CD4-positive, alpha-beta T cell treated with Interleukin-1 beta for 1 hour (primary cell): ENCODE data around the gene CSAD.
"Not testable (repeated sequence)": the region's sequence is repeated elsewhere in the genome, so short reads cannot be mapped to it uniquely, and the experiment has no call there.

Source experiments
- DNase-seq, 2 donors: peaks; one replicate each; pipeline ENCODE4 v3.0.0-alpha.2; 2020 to 2022

Gene CSAD

GRCh38 chr12:53218551-53219291 is 38.0 kb upstream of the CSAD start:
- DNase-seq = no peak

DNA sequence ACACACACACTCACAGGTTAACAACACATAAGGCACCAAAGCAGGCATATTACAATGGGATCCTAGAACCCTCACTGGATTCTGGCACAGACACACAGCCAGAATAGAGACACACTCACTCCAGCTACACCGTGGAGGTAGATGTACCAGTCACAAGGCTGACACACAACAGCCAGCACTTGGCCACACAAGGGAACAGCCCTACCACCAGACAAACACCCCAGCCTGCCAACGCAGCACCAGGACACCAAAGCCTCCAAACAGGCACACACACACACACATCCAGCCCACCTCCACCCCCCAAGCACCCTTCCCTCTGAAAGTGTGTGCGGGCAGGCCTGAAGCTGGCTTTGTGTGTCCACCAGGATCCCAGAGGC is 37.2 kb upstream of the CSAD start:
- no peak for DNase-seq

- DNase-seq = peak in 1 of 2 donors; percentile 78
Measured at GRCh38 chr12:53217051-53217930, 36.6 kb upstream of the CSAD start.

DNA sequence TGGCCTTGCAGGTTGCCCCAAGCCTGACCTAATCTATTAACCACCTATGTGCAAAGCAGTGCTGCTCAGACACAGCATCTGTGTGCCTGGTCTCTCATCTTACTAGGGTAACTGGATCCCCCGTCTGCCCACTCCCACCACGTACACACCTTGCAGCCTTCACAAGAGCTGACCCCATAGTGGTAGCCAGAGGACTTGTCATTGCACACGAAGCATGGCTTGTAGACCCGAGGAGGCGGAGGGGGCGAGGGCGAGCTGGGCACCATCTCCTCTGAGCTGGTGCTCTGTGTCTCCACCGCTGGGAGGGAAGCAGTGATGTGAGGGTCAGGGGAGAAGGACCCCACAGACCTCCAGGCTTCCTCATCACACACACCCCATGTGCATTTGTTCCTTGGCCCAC is 34.8 kb upstream of the CSAD start:
- no peak for DNase-seq

GRCh38 chr12:53214687-53215455 is 34.1 kb upstream of the CSAD start:
- no peak for DNase-seq

DNA sequence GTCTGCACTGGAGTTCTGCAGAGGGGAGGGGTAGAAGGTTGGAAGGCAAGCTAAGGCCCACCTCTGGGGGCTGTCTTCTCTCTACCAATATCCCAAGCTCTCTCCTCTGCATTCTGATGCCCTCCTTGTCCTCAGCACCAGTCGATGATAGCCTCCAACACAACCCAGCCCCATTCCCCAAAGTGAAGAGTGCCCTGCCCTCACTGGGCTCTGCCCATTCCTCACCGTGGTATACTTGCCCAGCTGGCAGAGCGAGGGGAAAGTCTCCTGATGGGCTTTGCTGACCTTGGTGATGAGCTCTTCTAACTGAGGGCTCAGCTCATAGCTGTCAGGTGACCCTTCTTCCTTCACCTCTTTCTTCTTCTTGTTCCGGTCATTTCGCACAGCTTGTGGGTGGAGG is 33.5 kb upstream of the CSAD start:
- DNase-seq = no peak

DNA sequence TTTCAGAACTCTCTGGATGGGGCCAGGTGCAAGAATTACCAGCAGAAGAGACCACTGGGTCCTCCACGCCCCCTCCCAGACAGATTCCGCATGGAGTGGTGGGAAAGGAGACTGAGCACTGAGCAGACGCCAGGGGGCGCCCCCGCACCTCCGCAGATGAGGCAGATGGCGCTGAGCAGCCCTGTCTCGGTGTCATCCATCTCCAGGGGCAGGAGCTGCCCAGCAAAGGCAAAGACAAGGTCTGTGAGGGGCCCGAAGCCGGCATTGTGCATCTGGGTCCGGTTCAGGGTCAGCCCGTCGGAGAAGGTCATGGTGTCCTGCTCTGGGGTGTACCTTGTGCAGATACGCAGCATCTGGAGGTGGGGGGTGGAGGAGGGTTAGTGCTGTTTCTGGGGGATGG is 32.6 kb upstream of the CSAD start:
- DNase-seq = peak; percentile 81 to 83

DNA sequence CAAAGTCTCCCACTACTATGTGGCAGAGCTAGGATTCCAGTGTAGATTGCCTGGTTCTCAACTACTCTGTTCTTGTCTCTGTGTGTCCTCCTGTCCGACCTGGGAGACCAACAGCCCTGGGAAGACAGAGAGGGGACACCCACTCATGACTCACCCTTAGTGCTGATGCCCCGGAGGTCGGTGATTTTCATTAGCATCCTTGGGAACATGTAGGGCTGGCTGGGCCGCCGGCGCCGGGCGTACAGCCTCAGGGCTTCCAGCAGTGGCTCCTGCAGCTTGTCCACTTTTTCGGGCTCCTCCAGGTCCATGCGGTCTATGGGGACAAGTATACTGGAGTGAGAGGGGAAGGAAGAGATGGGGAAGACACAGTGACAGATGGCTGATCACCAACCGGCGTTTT is 32.2 kb upstream of the CSAD start:
- no peak for DNase-seq

GRCh38 chr12:53211476-53212381 is 31.0 kb upstream of the CSAD start:
- no peak for DNase-seq

GRCh38 chr12:53210843-53211242 is 30.1 kb upstream of the CSAD start:
- DNase-seq = no peak

GRCh38 chr12:53208877-53209463 is 28.2 kb upstream of the CSAD start:
- DNase-seq = peak; percentile 35 to 38

DNA sequence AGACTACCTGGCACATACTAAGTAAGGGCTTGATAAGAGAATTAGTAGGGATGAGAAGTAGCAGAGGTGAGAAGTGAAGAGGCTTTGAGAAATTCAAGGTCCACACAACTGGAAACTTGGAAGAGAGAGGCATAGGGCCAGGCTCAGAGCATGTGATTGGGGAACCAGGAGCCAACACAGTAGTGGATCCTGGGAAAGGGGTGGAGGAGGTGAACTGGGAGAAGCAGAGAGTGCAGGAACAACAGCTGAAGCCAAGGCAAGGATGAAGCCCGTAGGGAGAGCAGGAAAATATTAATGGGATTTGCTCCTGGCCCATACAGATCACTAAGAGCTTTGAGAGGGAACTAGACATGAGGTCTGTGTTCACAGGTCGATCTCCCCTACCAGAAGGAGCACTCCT is 27.7 kb upstream of the CSAD start:
- no peak for DNase-seq

- DNase-seq = peak; percentile 74 to 75
Measured at GRCh38 chr12:53207042-53207441, 26.3 kb upstream of the CSAD start, which contains the start of gene ITGB7. ITGB7 (minus strand) TSS chr12:53207251; CDS start chr12:53200443, 6,808 bp downstream.

DNA sequence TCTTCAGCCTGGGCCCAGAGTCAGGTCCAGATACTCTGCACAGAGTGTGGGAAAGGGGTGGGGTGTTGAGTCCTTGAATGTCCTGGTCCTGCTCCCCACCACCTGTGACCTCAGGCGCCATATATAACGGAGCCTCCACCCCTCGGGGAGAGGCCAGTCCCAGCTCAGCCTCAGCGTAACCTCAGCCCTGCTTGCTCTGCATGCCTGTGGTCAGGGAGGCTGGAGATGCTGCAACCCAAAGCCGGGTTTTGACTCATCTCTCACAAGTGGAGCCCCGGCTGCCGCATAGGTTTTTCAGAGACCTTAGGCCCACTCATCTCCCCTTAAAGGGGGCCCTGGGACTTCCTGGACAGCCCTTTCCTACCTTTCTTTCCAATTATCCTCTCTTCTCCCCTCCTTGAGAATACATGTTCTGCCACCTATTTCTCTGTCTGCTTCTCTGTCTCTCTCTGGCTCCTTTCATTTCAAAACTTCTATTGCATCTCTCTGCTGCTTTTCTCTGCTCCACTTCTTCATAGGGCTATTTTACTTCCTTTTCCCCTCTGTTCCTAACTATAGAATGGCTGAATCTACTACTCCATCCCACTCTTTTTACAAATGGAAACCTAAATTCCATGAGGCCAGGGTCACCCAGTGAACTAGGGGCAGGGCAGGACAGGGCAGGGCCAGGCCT is 25.2 kb upstream of the CSAD start:
- DNase-seq = peak; percentile 54 to 55

DNA sequence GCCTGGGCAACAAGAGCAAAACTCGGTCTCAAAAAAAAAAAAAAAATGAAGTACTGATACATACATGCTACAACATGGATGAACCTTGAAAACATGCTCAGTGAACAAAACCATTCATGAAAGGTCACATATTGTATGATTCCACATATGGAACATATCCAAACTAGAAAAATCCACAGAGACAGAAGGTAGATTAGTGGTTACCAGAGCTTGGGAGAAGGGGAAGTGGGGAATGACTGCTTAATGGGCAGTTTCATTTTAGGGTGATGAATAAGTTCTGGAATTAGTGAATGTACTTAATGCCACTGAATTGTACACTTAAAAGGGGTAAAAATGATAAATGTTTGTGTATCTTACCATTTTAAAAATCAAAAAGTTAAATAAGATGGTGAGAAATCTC is 23.6 kb upstream of the CSAD start:
- no peak for DNase-seq

DNA sequence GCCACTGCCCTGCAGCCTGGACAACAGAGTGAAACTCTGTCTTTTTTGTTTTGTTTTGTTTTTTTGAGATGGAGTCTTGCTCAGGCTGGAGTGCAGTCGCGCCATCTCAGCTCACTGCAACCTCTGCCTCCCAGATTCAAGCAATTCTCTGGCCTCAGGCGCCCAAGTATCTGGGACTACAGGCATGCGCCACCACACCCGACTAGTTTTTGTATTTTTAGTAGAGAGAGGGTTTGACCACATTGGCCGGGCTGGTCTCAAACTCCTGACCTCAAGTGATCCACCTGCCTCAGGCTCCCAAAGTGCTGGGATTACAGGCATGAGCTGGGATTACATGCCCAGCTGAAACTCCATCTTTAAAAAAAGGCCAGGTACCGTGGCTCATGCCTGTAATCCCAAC is 21.6 kb upstream of the CSAD start:
- DNase-seq = not testable (repeated sequence)

DNA sequence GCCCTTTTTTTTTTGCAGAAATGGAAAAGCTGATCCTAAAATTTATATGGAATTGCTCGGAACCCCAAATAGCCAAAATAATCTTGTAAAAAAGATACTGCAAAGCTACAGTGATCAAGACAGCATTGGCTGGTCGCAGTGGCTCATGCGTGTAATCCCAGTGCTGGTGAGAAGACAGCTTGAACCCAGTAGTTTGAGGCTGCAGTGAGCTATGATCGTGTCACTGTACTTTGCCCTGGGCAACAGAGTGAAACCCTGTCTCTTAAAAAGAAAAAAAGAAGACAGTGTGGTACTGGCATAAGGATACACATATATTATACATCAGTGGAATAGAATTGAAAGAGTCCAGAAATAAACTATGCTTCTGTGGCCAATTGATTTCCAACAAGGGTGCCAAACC is 20.9 kb upstream of the CSAD start:
- DNase-seq = no peak

- no peak for DNase-seq
Measured at GRCh38 chr12:53201177-53201541, 20.4 kb upstream of the CSAD start.

DNA sequence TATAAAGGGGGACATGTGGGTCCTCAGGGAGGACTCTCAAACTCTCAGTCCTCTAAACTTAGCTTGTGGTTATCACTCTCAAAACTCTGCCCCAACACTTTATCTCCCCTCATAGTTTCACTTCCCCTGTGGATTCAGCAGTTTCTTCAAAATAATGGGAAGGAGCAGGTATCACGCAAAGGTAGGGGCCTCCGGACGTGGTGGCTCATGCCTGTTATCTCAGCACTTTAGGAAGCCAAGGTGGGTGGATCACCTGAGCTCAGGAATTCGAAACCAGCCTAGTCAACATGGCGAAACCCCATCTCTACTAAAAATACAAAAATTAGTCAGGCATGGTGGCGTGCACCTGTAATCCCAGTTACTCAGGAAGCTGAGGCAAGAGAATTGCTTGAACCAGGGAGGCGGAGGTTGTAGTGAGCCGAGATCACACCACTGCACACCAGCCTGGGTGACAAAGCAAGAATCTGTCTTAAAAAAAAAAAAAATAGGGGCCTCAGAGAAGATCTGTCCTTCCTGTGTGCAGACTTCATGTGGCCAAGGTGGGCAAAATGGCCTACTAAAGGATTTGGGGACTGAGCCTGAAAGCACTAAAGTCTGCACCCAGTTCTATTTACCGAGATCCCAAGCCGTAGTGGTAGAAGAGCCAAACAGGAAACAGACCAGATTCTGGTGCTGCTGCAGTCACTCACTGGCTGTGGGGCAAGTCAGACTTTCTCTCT is 19.9 kb upstream of the CSAD start:
- no peak for DNase-seq

GRCh38 chr12:53200107-53200457 is 19.4 kb upstream of the CSAD start:
- no peak for DNase-seq

- DNase-seq = no peak
Measured at GRCh38 chr12:53199700-53200099, 19.0 kb upstream of the CSAD start.
